Measurements from ENCODE around the gene TMEM232. TPM values are rescaled to one million over a fixed set of nuclear protein-coding genes. Genes with fewer than 3 reads are reported as not detected.

Gene TMEM232
- total RNA-seq, 4 donors from 2014 or later = 3.8 to 13.1 (median 4.1) TPM; not detected in 1

DNA sequence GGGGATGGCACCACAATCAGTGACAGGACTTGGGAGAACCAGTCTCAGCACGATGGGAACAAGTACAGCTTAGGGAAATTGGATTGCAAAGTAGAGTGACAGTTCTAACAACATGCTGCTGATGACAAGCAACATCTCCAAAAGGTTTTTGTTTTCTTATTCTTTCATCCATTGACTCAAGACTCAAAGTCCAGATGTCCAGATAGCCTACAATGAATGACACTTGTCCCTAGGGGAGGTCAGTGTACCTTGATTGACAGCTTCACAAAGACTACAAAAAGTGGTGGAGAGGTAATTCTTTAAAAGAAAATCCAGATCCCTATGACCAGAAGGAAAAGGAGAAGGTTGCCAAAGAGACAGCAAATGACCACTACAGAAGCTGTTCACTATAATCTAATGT, 323.9 kb downstream of the TMEM232 start:
- Histone ChIP-seq H3K9me3 (no peaks in the 10 kb centered on the region), H3K27me3 (no peaks in the 10 kb centered on the region), H3K4me1 (no peaks in the 10 kb centered on the region), H3K36me3 (no peaks in the 10 kb centered on the region), H3K4me3 (no peak overlapping the region), H3K27ac (no peak overlapping the region)
- no peak for DNase-seq
- WGBS, 2 donors (ENCODE audit: low coverage in 1 of 2) = 60 to 65% methylated on average over 1 of the region's 1 CpG
- intact Hi-C loops (cut with DNase I; ENCODE audit: low total_unique reads) = no loop called here
- TF ChIP-seq POLR2A (IDR thresholded peaks at IDR 0.05) = no peak
- TF ChIP-seq, protein P1, sequence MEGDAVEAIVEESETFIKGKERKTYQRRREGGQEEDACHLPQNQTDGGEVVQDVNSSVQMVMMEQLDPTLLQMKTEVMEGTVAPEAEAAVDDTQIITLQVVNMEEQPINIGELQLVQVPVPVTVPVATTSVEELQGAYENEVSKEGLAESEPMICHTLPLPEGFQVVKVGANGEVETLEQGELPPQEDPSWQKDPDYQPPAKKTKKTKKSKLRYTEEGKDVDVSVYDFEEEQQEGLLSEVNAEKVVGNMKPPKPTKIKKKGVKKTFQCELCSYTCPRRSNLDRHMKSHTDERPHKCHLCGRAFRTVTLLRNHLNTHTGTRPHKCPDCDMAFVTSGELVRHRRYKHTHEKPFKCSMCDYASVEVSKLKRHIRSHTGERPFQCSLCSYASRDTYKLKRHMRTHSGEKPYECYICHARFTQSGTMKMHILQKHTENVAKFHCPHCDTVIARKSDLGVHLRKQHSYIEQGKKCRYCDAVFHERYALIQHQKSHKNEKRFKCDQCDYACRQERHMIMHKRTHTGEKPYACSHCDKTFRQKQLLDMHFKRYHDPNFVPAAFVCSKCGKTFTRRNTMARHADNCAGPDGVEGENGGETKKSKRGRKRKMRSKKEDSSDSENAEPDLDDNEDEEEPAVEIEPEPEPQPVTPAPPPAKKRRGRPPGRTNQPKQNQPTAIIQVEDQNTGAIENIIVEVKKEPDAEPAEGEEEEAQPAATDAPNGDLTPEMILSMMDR (IDR thresholded peaks at IDR 0.05) = no peak
- no peak for TF ChIP-seq POLR2AphosphoS5 (IDR thresholded peaks at IDR 0.05)
- no peak for TF ChIP-seq EP300 (IDR thresholded peaks at IDR 0.05; ENCODE audit: low read depth)
- in situ Hi-C loops (cut with MboI; ENCODE audit: low pct_ligation_motif_present in 1 of 4, low pct_unique_long_range_greater_than_20kb in 1 of 4, low sequenced_read_pairs in 3 of 4) = no loop called here

DNA sequence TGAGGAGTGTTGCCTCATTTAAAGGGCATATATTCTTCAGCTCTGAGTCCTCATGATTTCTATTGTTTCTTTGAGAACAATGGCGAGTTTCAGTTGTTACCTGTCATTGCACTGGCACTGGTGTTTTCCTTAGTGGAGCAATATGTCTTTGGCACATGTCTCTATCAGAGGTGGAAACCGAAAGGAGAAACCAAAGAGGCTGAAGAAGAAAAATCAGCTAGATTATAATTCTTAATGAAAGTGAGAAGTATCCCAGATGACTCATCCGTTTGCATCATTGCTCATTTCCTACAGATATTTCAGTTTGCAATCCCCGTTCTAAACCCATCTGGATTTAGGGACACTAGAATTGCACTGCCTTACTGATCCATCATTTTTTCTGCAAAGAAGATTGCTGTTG, 324.6 kb downstream of the TMEM232 start:
- DNase-seq = no peak
- Histone ChIP-seq H3K36me3 (no peaks in the 10 kb centered on the region), H3K9me3 (no peaks in the 10 kb centered on the region), H3K27me3 (no peaks in the 10 kb centered on the region), H3K4me1 (no peaks in the 10 kb centered on the region), H3K4me3 (no peak overlapping the region), H3K27ac (no peak overlapping the region)
- TF ChIP-seq, protein P1 (IDR thresholded peaks at IDR 0.05) = no peak
- no peak for TF ChIP-seq EP300 (IDR thresholded peaks at IDR 0.05; ENCODE audit: low read depth)
- no peak for TF ChIP-seq POLR2A (IDR thresholded peaks at IDR 0.05)
- TF ChIP-seq POLR2AphosphoS5 (IDR thresholded peaks at IDR 0.05) = no peak
- WGBS, 2 donors (ENCODE audit: low coverage in 1 of 2) = 59 to 72% methylated on average over 4 of the region's 4 CpGs
- intact Hi-C loops (cut with DNase I; ENCODE audit: low total_unique reads) = no loop called here
- in situ Hi-C loops (cut with MboI; ENCODE audit: low pct_ligation_motif_present in 1 of 4, low pct_unique_long_range_greater_than_20kb in 1 of 4, low sequenced_read_pairs in 3 of 4) = no loop called here

DNA sequence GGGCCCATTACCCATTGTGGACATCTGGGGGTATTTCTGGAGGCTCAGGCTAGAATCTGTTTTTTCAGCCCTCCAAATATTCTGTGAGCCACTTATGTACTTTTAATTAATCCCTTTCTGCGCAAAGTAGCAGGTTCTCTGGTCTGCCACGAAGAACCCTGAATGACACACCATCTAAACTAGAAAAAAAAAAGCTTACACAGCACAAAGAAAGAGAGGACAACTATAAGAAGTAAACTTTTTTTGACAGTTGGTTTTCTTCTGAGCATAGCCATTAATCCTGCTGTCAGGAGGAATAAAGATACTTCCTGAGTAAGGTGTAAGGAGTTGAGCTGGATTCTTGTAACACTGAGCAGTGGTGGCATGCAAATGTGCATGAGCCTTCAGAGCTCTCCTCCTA, 327.5 kb downstream of the TMEM232 start:
- no peak overlapping the region for H3K4me3 ChIP-seq
- DNase-seq = no peak
- no peaks in the 10 kb centered on the region for H3K9me3 ChIP-seq
- H3K27me3 ChIP-seq = no peaks in the 10 kb centered on the region
- TF ChIP-seq POLR2AphosphoS5 (IDR thresholded peaks at IDR 0.05) = no peak
- no peak for TF ChIP-seq POLR2A (IDR thresholded peaks at IDR 0.05)
- TF ChIP-seq, protein P1 (IDR thresholded peaks at IDR 0.05) = no peak
- TF ChIP-seq EP300 (IDR thresholded peaks at IDR 0.05; ENCODE audit: low read depth) = no peak
- H3K4me1 ChIP-seq = no peaks in the 10 kb centered on the region
- intact Hi-C loops (cut with DNase I; ENCODE audit: low total_unique reads) (no loop called here), in situ Hi-C loops (cut with MboI; ENCODE audit: low pct_ligation_motif_present in 1 of 4, low pct_unique_long_range_greater_than_20kb in 1 of 4, low sequenced_read_pairs in 3 of 4) (no loop called here)
- H3K36me3 ChIP-seq = no peaks in the 10 kb centered on the region
- no peak overlapping the region for H3K27ac ChIP-seq
- WGBS, 2 donors (ENCODE audit: low coverage in 1 of 2) = 89% methylated on average over 2 of the region's 2 CpGs; no CpG with 5 or more reads in 1 of the 2 donors

DNA sequence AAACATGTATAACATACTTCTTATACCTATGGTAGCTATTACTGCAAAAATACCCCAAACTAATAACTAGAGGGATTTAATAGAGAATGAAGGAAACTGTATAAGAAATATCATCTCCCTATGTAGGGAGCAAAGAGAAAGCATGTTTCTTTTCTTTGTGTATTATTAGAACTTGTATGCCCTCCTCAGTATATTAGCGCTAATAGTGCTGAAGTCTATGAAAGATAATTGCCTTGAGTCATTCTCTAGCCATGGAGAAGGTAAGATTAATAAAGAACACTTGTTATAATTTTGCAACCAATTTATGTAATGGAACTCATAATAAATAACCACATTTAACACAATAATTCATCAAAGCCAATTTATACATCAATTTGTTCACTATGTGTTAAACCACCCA, 329.2 kb downstream of the TMEM232 start:
- Histone ChIP-seq H3K9me3 (no peaks in the 10 kb centered on the region), H3K27ac (no peak overlapping the region), H3K4me1 (no peaks in the 10 kb centered on the region), H3K36me3 (no peaks in the 10 kb centered on the region), H3K4me3 (no peak overlapping the region), H3K27me3 (no peaks in the 10 kb centered on the region)
- intact Hi-C loops (cut with DNase I; ENCODE audit: low total_unique reads) = no loop called here
- WGBS, 2 donors (ENCODE audit: low coverage in 1 of 2) = 90 to 100% methylated on average over 1 of the region's 1 CpG
- in situ Hi-C loops (cut with MboI; ENCODE audit: low pct_ligation_motif_present in 1 of 4, low pct_unique_long_range_greater_than_20kb in 1 of 4, low sequenced_read_pairs in 3 of 4) = no loop called here
- TF ChIP-seq EP300 (IDR thresholded peaks at IDR 0.05; ENCODE audit: low read depth) = no peak
- no peak for TF ChIP-seq POLR2AphosphoS5 (IDR thresholded peaks at IDR 0.05)
- TF ChIP-seq, protein P1 (IDR thresholded peaks at IDR 0.05) = no peak
- TF ChIP-seq POLR2A (IDR thresholded peaks at IDR 0.05) = no peak
- DNase-seq = no peak

Data from transverse colon (tissue), 4 donors.